SK-N-MC (cell line): ENCODE data around the gene TMPRSS3.

ENCODE experiments used
- EZH2 ChIP-seq: fragments of 200-600 bp; sonication (generic); IDR thresholded peaks from one replicate; pipeline ENCODE4 v1.6.1; 2017; ENCODE audit warnings: antibody characterized with exemption
- FOXP2 ChIP-seq: optimal IDR thresholded peaks from 2 replicates; pipeline ENCODE3; 2011; ENCODE audit warnings: mild to moderate bottlenecking, moderate library complexity; ENCODE audit not compliant: insufficient read depth; ENCODE audit errors: extremely low read length, control extremely low read depth
- POLR2AphosphoS5 ChIP-seq: IDR thresholded peaks from 2 replicates; pipeline ENCODE4 v1.6.1; 2012; ENCODE audit warnings: mild to moderate bottlenecking, low read depth, low read length, borderline replicate concordance

GRCh38 chr21:42435833-42436232 is 40.0 kb upstream of the TMPRSS3 start:
- TF ChIP-seq POLR2AphosphoS5 (no peak), EZH2 (no peak), FOXP2 (no peak)
